NCI-H1417 treated with DMSO at 0.1 percent for 48 hours (cell line): ENCODE results near the gene EIPR1.

Source experiments
- DNase-seq: peaks from one replicate; lab custom pipeline; 2025; lab: John Stamatoyannopoulos, UW

EIPR1 gene

DNA sequence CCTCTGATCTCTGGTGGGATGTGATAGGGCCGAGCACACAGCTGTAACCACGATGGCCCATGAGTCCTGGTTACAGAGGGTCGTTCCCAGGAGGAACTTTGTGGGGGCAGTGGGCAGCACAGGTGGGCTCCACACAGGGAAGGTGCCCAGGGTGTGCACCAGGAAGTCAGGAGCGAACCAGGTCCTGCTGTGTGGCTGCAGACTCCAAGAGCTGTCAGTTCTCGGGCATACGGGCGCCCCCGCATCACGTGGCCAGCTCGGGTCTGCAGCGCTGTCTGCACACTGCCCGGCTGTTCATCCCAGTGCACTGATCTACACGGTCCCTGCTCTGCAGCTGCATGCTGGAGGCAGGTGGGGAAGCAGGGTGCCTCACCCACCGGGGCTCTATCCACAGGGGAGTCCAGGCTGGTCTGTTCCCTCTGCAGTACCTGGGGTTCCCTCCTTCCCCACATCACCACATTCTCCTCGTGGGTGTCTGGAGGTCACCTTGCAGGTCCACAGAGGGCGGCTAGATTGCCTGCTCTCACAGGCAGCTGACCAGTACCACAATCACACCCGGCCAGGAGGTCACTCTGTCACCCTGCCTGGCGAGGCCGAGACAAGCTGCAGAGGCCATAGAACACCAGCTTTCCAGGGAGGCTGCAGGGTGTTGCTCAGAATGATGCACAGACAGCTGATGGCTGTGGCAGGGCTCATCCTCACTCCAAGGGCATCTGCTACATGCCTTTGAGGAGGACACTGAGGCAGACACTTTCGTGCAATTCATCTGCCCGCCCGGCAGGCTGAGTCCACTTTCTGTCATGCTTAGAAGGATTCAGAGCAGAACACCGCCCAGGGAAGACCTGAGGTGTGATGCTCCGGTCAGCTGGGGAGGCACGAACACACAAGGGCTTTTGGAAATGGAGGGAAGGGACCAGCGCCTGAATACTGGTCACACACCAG, 202.7 kb downstream of the EIPR1 start:
- DNase-seq: no peak

DNA sequence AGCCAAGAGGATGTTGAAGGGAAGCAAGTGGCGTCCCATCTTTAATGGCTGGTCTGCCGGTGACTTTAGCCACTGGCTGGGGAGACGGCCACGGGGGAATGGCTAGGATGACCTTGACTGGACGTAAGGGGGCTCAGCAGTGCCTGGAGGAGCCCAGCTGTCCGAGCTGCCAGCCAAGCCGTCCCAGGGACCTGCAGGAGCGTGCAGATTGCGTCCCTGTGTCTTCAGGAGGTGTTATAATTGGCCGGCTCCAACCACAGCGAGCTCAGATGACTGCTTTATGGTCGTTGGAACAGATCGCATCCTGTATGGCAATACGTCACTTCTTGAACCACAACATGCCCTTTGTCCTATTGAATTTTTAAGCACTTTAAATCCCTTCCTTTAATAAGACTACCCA, 204.6 kb downstream of the EIPR1 start:
- DNase-seq: no peak

DNA sequence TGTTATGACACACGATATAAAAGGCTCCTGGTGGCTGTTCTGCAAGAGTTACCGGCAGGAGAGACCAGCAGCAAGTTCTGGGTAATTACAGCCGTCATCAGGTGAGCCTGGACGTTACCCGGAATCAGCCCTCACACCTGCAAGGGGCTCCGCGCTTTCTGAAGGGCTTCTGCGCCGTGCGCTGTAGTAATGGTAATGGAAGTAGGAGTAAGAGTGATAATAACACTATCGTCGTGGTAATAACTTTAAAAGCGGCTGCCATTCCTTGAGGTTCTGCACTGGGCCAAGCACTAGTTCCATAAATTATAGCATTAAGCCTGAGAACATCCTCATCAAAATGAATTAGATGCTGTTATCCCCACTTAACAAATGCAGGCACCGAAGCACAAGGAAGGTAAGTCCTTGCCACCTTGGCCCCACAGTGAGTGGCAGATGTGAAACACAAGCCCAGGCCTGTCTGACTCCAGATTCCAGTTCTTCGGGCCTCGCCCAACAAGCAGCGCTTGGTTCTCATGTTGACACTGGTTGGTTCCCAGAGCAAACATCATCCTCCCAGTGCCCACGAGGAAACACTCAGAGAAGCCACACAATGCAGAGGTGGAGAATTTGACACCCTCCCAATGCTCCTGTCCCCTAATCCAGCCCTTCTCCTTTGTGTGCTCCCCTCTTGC, 205.2 kb downstream of the EIPR1 start:
- DNase-seq: no peak

DNA sequence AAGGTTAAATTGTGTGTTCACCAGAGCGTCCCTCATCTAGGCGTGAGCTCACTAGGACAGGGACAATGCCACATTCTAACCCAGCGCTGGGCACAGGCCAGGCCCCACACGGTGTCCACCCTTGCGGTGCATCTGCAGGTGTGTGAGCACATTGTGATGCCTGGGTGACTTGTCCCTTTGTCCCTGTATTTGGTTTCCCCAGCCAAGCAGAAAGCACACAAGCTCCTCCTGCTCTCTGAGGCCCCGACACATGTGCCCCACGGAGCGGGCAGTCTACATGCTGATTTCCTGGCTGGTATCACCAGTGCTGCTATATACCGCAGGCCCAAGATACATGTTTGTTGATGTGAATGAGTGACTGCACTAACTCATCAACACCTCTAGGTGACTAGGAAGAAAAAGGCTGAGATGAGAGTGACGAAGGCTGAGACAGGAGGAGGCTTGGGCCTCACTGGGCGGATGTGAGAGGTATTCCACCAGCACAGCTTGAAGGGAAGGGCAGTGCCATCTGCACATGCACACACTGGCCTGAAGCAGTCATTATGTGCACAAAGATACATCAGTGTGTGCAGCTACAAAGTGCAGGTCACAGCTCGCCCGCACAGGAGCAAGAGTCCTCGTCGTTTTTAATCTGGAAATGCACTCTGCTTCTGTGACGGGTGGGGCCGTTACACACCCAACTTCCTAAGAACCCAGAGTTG, 205.9 kb downstream of the EIPR1 start:
- DNase-seq: no peak

DNA sequence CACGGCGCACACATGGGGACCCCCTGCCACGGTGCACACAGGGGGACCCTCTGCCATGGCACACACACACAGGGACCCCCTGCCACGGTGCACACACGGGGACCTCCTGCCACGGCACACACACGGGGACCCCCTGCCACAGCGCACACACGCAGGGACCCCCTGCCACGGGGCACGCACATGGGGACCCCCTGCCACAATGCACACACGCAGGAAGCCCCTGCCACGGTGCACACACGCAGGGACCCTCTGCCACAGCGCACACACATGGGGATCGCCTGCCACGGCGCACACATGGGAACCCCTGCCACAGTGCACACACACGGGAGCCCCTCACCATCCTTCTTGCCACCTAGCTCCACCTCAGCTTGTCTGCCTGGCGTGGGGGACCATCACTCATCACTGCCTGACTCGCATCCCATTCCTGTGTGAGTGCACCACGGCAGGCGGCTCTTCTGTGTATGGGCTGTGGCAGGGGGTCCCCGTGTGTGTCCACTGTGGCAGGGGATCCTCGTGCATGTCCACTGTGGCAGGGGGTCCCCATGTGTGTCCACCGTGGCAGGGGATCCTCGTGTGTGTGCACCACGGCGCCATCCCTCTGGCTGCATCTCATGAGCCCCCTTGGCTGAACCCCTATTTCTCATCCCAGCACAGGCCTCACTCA, 206.7 kb downstream of the EIPR1 start:
- DNase-seq: no peak

DNA sequence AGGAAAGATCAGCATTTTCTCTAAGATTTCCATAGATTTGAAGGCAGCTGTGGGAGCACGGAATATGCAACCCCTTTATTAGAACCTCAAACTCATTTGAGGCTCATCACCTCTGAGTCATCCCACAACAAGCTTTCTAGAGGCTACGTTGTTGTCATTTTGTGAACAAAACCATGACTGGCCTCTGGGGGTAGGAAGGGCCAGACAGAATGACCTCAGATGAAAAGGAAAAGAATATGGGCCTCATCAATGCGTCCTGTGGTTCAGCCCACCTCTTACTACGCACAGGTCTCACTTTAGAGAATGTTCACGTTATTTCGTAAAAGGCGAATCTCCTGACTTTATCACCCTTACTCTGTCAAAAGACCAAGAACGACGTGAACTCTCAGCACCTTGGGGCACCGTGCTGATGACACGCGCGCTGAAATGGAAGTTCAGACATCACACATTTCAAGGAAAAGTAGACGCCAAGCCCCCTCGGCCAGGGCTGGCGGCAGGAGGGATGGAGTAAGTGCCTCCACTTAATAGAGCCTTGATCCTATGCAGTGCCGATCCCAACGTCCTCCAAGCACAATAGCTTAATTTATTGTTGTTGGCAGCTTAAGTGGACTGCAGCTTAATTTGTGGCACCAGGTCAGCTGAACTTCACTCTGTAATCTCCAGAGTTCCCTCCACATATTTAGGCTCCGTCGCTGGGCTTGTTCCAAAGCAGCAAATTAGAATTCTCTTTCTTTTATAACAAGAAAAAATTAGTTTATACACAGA, 208.3 kb downstream of the EIPR1 start:
- no peak for DNase-seq

DNA sequence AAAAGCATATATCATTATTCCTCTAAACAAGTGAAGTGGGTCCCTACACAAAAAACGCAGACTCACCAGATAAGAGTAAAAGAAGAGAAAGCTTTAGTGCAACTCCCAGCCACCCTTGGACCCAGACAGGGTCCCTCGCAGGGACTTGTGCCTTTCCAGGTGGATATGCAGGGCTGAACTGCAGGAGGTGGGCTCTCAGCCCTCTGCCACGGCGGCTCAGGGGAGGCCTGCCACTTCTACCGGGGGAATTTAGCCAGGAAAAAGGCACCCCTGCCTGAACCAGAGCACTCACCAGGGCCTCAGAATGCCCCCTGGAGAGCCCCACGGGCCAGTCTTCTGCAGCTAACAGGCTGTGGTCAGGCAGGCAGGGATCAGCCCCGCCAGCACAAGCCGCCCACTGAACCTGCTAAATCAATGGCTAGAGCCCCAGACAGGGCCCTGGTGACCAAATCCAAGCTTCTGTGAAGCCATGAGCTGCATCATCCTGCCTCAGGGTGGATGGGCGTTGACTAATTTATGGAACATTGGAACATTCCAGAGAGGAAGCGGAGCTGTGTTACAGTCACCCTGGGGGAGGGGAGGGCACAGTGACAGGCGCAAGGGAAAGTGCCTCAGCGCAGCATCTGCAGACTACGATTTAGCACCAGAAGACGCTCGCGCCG, 209.3 kb downstream of the EIPR1 start:
- no peak for DNase-seq

DNA sequence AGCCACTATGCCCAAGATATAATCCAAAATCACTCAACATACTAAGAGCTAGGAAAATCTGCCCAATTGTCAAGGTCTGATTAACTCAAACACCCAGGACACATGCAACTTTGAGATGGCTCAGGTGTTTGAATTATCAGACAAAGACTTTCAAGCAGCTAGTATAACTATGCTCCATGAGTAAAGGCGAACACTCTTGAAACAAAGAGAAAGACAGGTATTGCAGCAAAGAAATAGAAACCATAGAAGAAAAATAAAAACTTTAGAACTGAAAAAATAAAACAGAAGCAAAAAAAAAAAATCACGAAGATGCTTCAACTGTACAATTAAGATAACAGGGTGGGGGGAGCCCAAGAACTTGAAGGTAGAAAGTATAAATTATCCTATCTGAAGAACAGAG, 214.2 kb downstream of the EIPR1 start:
- DNase-seq: no peak

DNA sequence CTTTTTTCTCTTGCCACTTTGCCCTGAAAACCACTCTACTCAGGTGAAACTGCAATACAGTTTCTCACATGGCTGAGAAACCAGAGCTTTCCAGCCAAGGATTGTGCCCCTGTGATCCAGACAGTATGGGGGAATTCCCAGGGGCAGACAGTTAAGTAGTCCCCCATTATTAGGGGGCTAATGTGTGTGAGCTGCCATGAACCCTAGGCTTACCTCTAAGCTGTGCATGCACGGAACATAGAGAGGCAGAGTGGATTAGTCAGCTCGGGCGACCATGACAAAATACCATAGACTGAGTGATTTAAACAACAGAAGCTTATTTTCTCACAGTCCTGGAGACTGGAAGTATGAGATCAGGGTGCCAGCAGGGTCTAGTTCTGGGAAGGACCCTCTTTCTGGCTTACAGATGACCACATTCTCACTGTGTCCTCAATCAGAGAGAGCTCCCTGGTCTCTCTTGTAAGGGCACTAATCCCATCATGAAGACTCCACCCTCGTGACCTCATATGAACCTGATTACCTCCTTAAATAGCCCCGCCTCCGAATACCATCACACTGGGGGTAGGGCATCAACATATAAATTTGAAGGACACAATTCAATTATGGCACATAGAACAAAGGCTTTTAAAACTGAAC, 215.1 kb downstream of the EIPR1 start:
- DNase-seq: no peak

DNA sequence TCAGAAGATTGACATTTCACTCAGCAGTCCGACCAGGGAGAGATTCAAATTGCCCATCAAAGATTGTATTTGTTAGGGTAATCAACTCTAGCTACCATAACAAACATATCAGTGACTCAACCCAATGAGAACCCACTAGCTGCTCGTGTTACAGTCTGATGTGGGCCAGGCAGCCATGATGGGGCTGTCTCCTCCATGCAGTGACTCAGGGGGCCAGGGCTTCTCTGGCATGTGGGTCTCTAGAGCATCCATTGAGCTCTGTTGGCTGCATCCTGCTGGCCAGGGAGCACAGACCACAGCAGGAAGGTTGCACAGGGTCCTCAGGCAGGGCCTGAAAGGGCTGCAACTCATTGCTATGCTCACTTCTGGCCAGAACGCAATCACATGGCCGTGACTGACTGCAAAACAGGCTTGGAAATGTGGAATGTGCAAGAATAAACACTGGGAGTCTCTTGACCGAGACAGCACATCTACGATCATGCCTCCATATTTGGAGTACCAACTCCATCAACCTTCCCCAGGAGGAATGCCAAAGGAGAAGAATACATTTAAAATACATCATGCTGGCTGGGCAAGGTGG, 216.8 kb downstream of the EIPR1 start:
- DNase-seq: no peak

DNA sequence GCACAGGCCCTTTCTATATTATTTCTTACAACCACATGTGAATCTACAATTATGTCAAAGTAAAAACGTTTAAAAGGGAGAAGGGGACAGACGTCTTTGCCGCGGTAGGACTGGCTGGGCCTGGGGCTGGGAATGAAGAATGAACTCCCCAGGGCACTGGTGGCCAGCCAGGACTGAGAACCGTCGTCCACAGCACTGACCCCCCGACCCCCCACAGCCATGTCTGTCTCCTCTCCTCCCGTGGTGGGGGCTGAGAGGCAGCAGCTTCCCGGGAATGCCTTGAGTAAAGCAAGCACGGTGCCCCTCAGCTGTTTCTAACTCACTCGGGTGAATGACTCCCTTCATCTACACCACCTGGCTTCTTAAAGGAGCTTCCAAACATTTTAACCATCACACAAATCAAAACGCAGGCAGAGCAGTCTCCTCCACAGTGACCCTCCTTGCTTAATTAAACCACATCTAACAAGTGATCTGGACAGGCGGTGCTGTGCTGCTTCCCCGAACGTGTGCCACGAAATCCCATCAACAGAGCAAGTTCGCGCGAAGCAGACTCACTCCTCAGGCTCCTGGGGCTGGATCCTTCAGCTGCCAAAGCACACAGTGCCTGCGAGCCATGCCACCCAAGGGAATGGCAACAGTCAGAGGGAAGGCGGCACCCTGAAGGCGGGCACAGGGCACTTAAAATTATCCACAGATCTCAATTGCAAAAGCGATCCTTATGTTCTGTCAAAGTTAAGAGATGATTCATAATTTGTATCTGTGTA, 217.7 kb downstream of the EIPR1 start:
- DNase-seq: no peak

DNA sequence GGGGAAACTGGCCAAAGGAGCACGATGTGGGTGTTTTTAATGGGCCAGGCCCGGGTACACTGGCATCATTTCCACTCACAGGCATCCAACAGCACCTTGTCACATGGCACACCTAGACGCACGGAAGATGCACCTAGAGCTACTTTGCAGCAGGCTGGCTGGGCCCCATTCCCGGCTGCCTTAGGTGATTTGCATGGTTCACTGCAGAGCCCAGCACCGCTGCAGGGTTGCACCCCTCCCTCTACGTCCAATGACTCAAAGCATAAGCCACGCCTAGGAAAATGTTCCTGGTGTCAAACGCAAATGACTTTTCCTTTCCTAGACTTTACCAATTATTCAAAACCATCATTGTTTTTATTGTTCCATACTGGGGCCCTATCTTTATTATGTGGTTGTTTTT, 222.9 kb downstream of the EIPR1 start:
- DNase-seq: no peak

DNA sequence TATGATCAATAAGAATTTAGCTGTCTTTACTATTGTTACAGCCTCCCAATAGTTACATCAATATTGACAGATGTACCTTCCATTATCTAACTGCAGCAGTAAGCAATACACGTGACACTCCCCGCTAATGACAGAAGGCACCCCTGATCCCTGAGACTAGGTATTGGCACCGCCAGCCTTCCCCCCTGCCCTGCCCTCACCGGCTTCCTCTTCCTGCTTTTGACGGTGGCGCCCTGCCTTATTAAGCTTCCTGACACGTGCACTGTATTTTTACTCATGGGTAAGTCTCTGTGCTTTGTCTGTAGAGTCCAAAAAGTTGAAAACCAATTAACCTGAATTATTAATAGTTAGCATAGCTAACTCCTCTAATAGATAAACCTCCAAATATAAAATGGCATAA, 223.5 kb downstream of the EIPR1 start:
- DNase-seq: no peak

DNA sequence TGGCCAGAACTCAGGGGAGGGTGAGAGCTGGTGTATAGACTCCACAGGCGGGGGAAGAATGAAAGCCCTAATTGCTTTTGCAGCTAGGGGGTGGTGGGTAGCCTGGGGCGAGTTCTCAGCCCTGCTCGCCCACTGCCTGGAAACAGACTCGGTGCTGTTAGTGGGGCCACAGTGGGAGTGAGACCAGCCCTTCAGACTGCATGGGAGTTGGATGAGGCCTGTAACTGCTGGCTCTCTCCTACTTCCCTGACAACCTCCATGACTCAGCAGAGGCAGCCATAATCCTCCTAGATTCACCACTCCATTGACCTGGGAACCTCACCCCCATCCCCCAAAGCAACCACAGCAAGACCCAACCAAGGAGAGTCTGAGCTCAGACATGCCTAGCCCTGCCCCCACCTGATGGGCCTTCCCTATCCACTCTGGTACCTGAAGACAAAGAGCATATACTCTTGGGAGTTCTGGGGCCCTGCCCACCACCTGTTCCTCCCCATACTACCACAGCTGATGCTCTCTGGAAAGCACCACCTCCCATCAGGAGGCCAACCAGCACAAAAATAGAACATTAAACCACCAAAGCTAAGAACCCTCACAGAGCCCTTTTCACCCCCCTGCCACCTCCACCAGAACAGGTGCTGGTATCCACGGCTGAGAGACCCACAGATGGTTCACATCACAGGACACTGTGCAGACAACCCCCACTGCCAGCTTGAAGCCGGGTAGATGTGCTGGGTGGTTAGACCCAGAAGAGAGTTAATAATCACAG, 226.3 kb downstream of the EIPR1 start:
- no peak for DNase-seq

DNA sequence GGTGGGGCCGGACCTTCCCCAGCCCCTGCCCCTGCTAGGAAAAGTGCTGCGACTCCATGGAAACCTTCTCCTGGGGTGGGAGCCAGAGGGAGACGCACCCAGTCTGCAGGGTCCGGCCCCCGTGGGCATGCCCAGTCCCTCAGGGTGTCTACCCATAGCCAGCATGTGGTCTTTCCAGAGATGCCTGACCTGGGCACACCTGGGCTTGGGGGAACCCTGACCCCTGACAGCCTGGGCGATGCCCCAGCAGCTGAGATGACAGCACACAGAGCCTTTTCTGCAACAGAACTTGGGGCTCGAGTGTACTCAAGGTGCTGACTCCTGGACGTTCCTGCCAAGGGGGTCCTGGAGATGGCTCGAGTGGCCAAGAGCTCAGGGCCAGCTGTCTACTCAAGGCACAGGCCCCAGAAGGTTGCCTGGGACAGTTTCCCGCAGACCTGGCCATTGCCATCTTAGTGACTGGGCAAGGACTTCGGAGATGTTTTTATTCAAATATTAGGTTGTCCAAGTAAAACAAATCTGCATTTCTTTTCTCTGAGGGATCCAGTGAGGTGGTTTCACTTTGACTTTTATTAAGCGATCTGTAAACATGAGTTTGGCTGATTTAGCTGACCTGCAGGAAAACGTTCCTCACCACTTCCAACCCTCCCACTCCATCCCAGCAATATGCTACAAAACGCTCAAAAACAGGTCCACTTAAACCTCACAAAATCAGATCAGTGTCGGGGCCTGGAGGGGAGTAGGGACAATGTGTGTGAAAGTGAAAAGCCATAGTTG, 228.0 kb downstream of the EIPR1 start:
- DNase-seq: no peak

DNA sequence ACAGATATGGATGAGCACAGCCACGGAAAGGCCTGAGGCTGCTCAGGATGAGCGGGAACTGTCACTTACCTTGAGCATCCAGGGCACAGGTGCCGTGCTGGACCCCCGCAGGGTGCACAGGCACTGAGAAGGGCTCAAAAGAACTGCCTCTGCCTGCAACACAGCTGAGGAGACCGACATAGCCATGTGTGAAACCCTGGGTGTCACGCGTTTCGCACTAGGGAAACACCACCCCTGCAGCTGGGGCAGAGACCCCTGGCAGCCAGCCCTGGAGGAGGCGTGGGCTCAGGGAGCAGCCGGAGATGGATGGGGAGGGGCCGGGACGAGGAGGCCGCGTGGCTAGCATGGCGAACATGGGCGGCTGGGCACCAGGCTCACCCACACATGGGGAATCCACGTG, 228.9 kb downstream of the EIPR1 start:
- no peak for DNase-seq

DNA sequence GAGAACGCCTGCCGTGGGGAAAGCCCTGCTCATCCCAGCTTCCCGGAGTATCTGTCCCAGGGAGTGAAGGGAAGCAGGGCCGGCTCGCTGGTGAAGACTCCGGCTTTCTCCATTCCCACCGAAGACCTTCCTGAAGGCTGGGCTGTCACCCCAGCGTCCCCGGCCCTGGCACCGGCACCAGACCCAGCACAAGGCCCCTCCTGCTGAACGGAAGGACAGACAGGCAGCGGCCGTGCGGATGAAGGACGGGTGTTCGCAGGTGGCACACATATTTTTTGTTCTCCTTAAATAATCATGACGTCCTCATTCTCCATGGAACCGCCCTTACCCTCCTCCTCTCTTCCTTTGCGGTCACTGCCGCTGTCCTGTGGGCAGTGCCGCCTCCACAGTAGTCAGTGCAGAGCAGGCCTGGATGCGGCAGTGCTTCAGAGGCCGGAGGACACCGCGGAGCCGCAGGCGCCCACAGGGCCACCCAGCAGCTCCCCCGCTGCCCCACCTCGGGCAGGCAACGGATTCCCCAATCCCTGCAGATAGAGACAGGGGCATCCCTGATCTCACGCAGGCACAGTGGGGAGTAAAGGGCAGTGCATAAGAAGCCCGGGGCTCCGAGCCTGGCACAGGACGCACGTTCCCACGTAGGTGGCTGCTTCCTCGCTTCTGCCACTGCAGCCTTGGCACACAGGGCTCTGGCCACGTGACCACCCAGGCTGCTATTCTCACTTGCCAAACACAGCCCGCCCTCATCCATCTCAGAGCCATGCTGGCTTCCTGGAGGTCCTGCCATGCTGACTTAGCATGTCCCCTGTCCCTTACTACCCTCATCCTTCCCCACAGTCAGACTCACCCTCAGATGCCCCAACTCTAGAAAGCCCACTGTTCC, 229.7 kb downstream of the EIPR1 start:
- no peak for DNase-seq
